Measurements from ENCODE around the gene WDHD1.
"Not testable (repeated sequence)": the region's sequence is repeated elsewhere in the genome, so short reads cannot be mapped to it uniquely, and the experiment has no call there.

The WDHD1 gene

GRCh38 chr14:54908973-54909372, 117.9 kb downstream of the WDHD1 start:
- DNase-seq (ENCODE audit: low spot score), result not testable (repeated sequence)

GRCh38 chr14:54908190-54908589, 118.7 kb downstream of the WDHD1 start:
- peak; percentile 27 for DNase-seq (ENCODE audit: low spot score)

GRCh38 chr14:54906075-54906474, 120.8 kb downstream of the WDHD1 start:
- peak; percentile 32 for DNase-seq (ENCODE audit: low spot score)

- peak; percentile 76 for DNase-seq (ENCODE audit: low spot score)
Measured at GRCh38 chr14:54902521-54903420, 124.1 kb downstream of the WDHD1 start, which contains the start of gene GCH1. Gene GCH1 (minus strand): TSS chr14:54902826. CDS start chr14:54902663, 163 bp downstream.

- DNase-seq (ENCODE audit: low spot score), result peak; percentile 85
Measured at GRCh38 chr14:54902143-54902520, 124.8 kb downstream of the WDHD1 start.

- no peak for DNase-seq (ENCODE audit: low spot score)
Measured at GRCh38 chr14:54901380-54902142, 125.3 kb downstream of the WDHD1 start.

- DNase-seq (ENCODE audit: low spot score), result no peak
Measured at GRCh38 chr14:54899573-54899972, 127.3 kb downstream of the WDHD1 start.

GRCh38 chr14:54897809-54898555, 128.9 kb downstream of the WDHD1 start:
- DNase-seq (ENCODE audit: low spot score), result not testable (repeated sequence)

- no peak for DNase-seq (ENCODE audit: low spot score)
Measured at GRCh38 chr14:54895683-54896082, 131.2 kb downstream of the WDHD1 start.

- no peak for DNase-seq (ENCODE audit: low spot score)
Measured at GRCh38 chr14:54894995-54895394, 131.9 kb downstream of the WDHD1 start.

GRCh38 chr14:54893151-54893760, 133.6 kb downstream of the WDHD1 start:
- DNase-seq (ENCODE audit: low spot score), result peak; percentile 57

GRCh38 chr14:54891471-54892245, 135.2 kb downstream of the WDHD1 start:
- no peak for DNase-seq (ENCODE audit: low spot score)

GRCh38 chr14:54890788-54891187, 136.1 kb downstream of the WDHD1 start:
- DNase-seq (ENCODE audit: low spot score), result no peak

GRCh38 chr14:54889919-54890318, 137.0 kb downstream of the WDHD1 start:
- DNase-seq (ENCODE audit: low spot score), result no peak

All from activated CD4-positive, alpha-beta T cell treated with anti-CD3 and anti-CD28 coated beads, Interleukin-2, Interleukin-4, amounts not matched to agents 100 ng/mL and 50 ng/mL, durations not matched to agents 16 hours and 8 hours (primary cell).